Transverse colon (tissue), 4 donors: Measurements from ENCODE around the gene RFWD3. TPM values are rescaled to one million over a fixed set of nuclear protein-coding genes. Genes with fewer than 3 reads are reported as not detected.

ENCODE experiments used
- DNase-seq: peaks from one replicate; pipeline ENCODE4 v3.0.0-alpha.2; 2019
- H3K27ac ChIP-seq, 4 donors: fragments of 200-600 bp; sonication (generic); 2 replicates each; pipeline ENCODE4 v1.5.1; 2016 to 2018; ENCODE audit warnings: inconsistent platforms in 4 of 4
- H3K27me3 ChIP-seq: fragments of 200-600 bp; sonication (generic); 2 replicates; pipeline ENCODE4 v1.5.1; 2017; ENCODE audit warnings: inconsistent platforms
- H3K36me3 ChIP-seq, 4 donors: fragments of 200-600 bp; sonication (generic); 2 replicates each; pipeline ENCODE4 v1.5.1; 2017 to 2019; ENCODE audit warnings: inconsistent platforms in 4 of 4
- H3K4me1 ChIP-seq, 4 donors: fragments of 200-600 bp; sonication (generic); 2 replicates each; pipeline ENCODE4 v1.5.1; 2017 to 2020; ENCODE audit warnings: inconsistent platforms in 4 of 4
- H3K4me3 ChIP-seq, 4 donors: fragments of 200-600 bp; sonication (generic); 1 replicate in 1 of 4; 2 replicates in 3 of 4; pipeline versions ENCODE4 v1.5.1 to v1.6.1; 2017 to 2019; ENCODE audit warnings: inconsistent platforms in 4 of 4
- H3K9me3 ChIP-seq, 2 donors: fragments of 200-600 bp; sonication (generic); 2 replicates each; pipeline ENCODE4 v1.5.1; 2017 to 2019; ENCODE audit warnings: inconsistent platforms in 2 of 2
- EP300 ChIP-seq: sonication (generic); formaldehyde crosslinking; IDR thresholded peaks from one replicate; pipeline ENCODE4 v1.6.1; 2017; ENCODE audit warnings: antibody characterized with exemption, low read depth
- POLR2A ChIP-seq: fragments of 450-650 bp; IDR thresholded peaks from one replicate; pipeline ENCODE4 v1.6.1; 2016; ENCODE audit warnings: antibody characterized with exemption, mild to moderate bottlenecking, moderate library complexity
- POLR2AphosphoS5 ChIP-seq, 3 donors: sonication (generic); formaldehyde crosslinking; IDR thresholded peaks; one replicate each; pipeline ENCODE4 v1.6.1; 2016; ENCODE audit warnings: antibody characterized with exemption in 3 of 3
- WGBS, 2 donors: methylation state at CpG; one replicate each; pipeline ENCODE4 v1.1.5; 2018; ENCODE audit warnings: low coverage in 1 of 2; 5-methylcytosine and 5-hydroxymethylcytosine counted together
- in situ Hi-C, 4 donors: fragments of 200-750 bp; cut with MboI; loops; one replicate each; pipeline versions ENCODE4 v1.15.0 to v1.15.1; 2017; ENCODE audit warnings: low sequenced_read_pairs in 3 of 4, low pct_ligation_motif_present in 1 of 4, low pct_unique_long_range_greater_than_20kb in 1 of 4
- intact Hi-C: fragments of 100-400 bp; cut with DNase I; formaldehyde crosslinking; loops from one replicate; pipeline ENCODE4 v1.15.1; 2023; ENCODE audit warnings: low total_unique reads
- total RNA-seq, 4 donors: library from RNA; depleted of rRNA; stranded (reverse); fragments of >200 nt; gene quantifications; one replicate each; pipeline ENCODE4 v1.1.0, GENCODE V29; 2016
- TF ChIP-seq, protein P1 (sequence below), 5 experiments: fragments of 200-600 bp in 3 of 5; fragments of 450-650 bp in 2 of 5; sonication (generic) in 3 of 5; IDR thresholded peaks; 1 replicate in 2 of 5; 2 replicates in 3 of 5; pipeline ENCODE4 v1.5.1; 2016 to 2017; ENCODE audit warnings: antibody characterized with exemption in 5 of 5, inconsistent platforms in 3 of 5, mild to moderate bottlenecking in 2 of 5, moderate library complexity in 1 of 5

Gene RFWD3
- total RNA-seq, 4 donors from 2014 or later = 2.8 to 23.9 (median 19.2) TPM

DNA sequence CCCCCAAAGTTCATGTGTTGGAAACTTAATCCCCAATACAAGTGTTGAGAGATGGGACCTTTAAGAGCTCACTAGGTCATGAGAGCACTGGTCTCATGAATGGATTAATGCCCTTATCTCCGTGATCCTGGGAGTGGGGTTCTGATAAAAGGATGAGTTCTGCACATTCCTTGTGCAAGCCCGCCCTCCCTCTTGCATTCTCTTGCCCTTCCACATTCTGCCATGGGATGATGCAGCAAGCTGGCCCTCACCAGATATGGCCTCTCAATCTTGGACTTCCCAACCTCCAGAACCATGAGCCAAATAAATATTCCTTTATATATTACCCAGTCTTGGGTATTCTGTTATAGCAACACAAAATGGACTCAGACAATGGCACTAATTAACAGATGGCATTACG, 73.8 kb downstream of the RFWD3 start:
- Histone ChIP-seq H3K36me3 (no peaks in the 10 kb centered on the region), H3K4me3 (no peak overlapping the region), H3K9me3 (no peaks in the 10 kb centered on the region), H3K4me1 (peaks cover 0 to 11% (median 4%) of the 10 kb centered on the region in 4 donors), H3K27ac (no peak overlapping the region), H3K27me3 (no peaks in the 10 kb centered on the region)
- intact Hi-C loops (no loop called here), in situ Hi-C loops (no loop called here)
- DNase-seq = no peak
- TF ChIP-seq EP300 (no peak), POLR2AphosphoS5 (IDR thresholded peaks at IDR 0.05) (no peak), POLR2A (no peak)
- TF ChIP-seq, protein P1, sequence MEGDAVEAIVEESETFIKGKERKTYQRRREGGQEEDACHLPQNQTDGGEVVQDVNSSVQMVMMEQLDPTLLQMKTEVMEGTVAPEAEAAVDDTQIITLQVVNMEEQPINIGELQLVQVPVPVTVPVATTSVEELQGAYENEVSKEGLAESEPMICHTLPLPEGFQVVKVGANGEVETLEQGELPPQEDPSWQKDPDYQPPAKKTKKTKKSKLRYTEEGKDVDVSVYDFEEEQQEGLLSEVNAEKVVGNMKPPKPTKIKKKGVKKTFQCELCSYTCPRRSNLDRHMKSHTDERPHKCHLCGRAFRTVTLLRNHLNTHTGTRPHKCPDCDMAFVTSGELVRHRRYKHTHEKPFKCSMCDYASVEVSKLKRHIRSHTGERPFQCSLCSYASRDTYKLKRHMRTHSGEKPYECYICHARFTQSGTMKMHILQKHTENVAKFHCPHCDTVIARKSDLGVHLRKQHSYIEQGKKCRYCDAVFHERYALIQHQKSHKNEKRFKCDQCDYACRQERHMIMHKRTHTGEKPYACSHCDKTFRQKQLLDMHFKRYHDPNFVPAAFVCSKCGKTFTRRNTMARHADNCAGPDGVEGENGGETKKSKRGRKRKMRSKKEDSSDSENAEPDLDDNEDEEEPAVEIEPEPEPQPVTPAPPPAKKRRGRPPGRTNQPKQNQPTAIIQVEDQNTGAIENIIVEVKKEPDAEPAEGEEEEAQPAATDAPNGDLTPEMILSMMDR (IDR thresholded peaks at IDR 0.05) = no peak
- 92 to 93% methylated on average over 2 to 3 of the region's 3 CpGs for WGBS, 2 donors

DNA sequence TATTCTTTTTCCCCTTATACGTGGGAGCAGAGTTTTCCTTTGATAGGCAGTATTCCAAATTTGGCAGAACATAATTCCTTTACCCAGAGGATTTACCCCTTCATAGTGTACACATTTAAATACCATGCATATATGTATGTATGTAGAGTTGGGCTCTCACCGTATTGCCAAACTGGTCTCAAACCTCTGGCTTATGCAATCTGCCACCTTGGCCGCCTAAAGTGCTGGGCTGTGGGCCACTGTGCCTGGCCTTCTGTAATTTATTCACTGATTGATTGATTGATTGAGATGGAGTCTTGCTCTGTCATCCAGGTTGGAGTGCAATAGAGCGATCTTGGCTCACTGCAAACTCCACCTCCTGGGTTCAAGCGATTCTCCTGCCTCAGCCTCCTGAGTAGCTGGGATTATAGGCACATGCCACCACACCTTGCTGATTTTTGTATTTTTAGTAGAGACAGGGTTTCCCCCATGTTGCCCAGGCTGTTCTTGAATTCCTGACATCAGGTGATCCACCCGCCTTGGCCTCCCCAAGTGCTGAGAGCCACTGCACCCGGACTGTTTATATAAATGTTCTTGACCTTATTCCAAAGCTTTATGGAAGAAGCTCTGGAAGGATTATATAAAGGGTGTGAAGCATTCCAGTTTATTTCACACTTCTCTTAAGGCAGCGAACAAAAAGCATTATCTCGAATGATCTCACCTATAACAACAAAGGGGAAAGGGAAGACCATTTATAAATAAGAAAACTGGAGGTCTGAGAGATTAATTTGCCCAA, 74.6 kb downstream of the RFWD3 start:
- H3K27me3 ChIP-seq = no peaks in the 10 kb centered on the region
- H3K4me3 ChIP-seq = no peak overlapping the region
- 82 to 84% methylated on average over 3 to 9 of the region's 9 CpGs for WGBS, 2 donors
- no peak for DNase-seq
- in situ Hi-C loops (no loop called here), intact Hi-C loops (no loop called here)
- peaks cover 0 to 11% (median 4%) of the 10 kb centered on the region in 4 donors for H3K4me1 ChIP-seq
- no peaks in the 10 kb centered on the region for H3K9me3 ChIP-seq
- no peaks in the 10 kb centered on the region for H3K36me3 ChIP-seq
- TF ChIP-seq POLR2A (no peak), POLR2AphosphoS5 (IDR thresholded peaks at IDR 0.05) (no peak)
- TF ChIP-seq, protein P1 (IDR thresholded peaks at IDR 0.05) = no peak
- H3K27ac ChIP-seq = no peak overlapping the region

DNA sequence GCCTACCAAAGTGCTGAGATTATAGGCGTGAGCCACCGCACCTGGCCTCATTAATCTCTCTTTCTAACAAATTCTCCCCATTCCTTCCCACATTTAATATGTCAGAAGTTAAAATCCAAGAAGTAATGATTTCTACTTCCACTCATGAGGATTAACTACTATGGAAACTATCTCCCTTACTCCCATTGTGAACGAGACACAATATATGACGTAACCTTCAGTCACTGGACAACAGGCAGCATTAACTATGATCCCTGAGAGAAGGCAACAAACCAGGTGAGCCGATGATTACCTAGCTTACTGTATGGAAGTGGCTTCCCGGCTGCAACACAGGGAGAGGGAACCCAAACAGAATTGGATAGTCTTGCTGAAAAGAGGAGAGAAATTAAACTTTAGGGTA, 79.7 kb downstream of the RFWD3 start:
- intact Hi-C loops (no loop called here), in situ Hi-C loops (no loop called here)
- H3K4me1 ChIP-seq = peaks cover 2 to 17% (median 5%) of the 10 kb centered on the region in 4 donors
- no peak for DNase-seq
- H3K36me3 ChIP-seq = no peaks in the 10 kb centered on the region
- TF ChIP-seq EP300 = no peak
- TF ChIP-seq POLR2A = no peak
- TF ChIP-seq POLR2AphosphoS5 (IDR thresholded peaks at IDR 0.05) = no peak
- TF ChIP-seq, protein P1 (IDR thresholded peaks at IDR 0.05) = no peak
- no peaks in the 10 kb centered on the region for H3K9me3 ChIP-seq
- no peak overlapping the region for H3K4me3 ChIP-seq
- no peaks in the 10 kb centered on the region for H3K27me3 ChIP-seq
- H3K27ac ChIP-seq = no peak overlapping the region
- 86% methylated on average over 5 to 6 of the region's 6 CpGs for WGBS, 2 donors

DNA sequence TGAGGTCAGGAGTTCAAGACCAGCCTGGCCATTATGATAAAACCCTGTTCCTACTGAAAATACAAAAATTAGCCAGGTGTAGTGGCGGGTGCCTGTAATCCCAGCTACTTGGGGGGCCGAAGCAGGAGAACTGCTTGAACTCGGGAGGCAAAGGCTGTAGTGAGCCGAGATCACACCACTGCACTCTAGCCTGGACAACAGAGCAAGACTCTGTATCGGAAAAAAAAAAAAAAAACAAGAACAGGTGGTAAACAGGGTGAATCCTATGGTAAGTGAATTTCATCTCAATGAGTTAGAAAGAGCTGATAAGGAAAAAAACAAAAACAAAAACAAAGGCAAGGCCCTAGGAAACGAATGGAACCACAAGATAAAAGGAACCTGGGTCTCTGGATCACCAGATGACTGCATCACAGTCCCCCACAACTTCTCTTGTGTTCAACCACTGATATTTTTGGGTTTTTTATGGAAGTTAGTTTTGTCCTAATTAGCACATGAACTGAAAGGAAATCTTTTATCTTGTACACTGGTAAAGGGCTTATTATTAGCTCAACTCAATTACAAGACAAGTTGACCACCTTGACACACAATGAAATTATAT, 80.7 kb downstream of the RFWD3 start:
- intact Hi-C loops (no loop called here), in situ Hi-C loops (no loop called here)
- TF ChIP-seq EP300 (no peak), POLR2AphosphoS5 (IDR thresholded peaks at IDR 0.05) (no peak)
- TF ChIP-seq, protein P1 (IDR thresholded peaks at IDR 0.05) = no peak
- DNase-seq = no peak
- peaks cover 0 to 22% (median 5%) of the 10 kb centered on the region in 4 donors for H3K4me1 ChIP-seq
- no peak overlapping the region for H3K4me3 ChIP-seq
- 86 to 91% methylated on average over 4 to 6 of the region's 6 CpGs for WGBS, 2 donors
- H3K9me3 ChIP-seq = no peaks in the 10 kb centered on the region
- no peaks in the 10 kb centered on the region for H3K36me3 ChIP-seq
- no peak overlapping the region for H3K27ac ChIP-seq
- H3K27me3 ChIP-seq = no peaks in the 10 kb centered on the region
